Islet precursor cell (in vitro differentiated cells): ENCODE measurements around the gene GSX1.
"Not testable (repeated sequence)": the region's sequence is repeated elsewhere in the genome, so short reads cannot be mapped to it uniquely, and the experiment has no call there.

Experiments
- DNase-seq: peaks from one replicate; pipeline ENCODE4 v3.0.0-alpha.2; 2018

GSX1 gene

DNA sequence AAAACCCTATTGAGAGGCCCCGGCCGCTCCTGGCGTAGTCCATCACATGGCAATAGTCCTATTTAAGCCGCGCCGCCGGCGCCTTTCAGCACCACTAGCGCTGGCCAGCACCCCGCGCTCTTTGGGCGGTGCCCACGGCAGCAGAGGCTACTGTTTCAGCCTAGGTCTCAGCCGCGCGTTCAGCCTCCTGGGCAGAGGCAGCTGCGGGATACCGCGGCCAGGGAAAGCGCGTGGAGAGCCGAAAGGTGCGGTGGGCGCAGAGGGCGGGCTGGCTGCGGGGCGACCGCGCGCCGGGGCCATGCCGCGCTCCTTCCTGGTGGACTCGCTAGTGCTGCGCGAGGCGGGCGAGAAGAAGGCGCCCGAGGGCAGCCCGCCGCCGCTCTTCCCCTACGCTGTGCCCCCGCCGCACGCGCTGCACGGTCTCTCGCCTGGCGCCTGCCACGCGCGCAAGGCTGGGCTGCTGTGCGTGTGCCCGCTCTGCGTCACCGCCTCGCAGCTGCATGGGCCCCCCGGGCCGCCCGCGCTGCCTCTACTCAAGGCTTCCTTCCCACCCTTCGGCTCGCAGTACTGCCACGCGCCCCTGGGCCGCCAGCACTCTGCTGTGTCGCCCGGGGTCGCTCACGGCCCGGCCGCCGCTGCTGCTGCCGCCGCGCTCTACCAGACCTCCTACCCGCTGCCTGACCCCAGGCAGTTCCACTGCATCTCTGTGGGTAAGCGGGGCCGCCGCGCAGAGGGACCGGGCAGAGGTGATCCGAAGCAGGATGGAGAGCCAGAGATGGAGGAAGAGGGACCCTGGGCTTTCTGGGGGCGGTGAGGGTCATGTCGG, at the start of gene GSX1:
GSX1 (plus strand) TSS at position 91 of the 826 bp plus-strand sequence; CDS start at position 299, 208 bp downstream.
- peak; percentile 92 for DNase-seq

DNA sequence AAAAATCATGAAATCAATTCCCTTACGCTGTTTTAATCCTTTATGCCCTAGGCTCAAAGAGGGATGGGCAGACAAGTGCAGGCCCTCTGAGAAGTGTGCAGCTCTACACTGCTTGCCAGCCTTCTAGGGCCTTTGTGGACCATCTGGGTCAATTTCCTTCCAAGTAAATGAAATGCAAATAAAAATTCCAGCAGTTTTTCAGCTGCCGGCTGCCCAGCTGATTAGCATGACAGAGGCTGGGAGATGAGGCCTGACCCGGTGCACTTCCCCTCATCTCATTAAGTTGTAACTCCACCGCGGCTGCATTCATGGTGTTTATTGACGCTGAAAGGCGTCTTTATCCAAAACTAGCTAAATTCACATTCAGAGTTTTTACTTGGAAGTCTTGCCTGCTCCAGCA, 47.5 kb upstream of the GSX1 start:
- DNase-seq = no peak

DNA sequence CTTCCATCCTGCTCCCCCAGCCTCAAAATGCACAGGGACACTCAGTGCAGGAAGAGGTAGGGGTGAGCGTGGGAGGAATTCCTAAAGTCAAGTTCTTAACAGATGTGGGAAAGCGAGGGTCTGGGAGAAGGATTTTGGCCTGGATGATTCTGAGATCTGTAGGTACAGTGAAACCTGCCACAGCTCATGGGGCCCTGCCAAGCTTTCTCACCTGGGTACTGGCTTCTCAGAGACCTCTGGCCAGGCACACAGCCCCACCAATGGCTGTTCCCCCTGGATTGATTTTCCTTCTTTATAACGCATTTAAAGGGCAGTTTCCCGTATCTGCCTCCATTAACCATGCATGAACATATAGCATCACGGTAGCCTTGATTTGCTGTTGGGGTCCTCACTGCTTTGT, 47.0 kb upstream of the GSX1 start:
- no peak for DNase-seq

DNA sequence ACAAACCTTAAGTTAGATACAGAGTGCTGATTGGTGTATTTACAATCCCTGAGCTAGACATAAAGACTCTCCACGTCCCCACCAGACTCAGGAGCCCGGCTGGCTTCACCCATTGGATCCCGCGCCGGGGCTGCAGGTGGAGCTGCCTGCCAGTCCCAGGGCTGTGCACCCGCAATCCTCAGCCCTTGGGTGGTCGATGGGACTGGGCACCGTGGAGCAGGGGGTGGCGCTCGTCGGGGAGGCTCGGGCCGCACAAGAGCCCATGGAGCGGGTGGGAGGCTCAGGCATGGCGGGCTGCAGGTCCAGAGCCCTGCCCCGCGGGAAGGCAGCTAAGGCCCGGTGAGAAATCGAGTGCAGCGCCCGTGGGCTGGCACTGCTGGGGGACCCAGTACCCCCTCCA, 44.1 kb upstream of the GSX1 start:
- not testable (repeated sequence) for DNase-seq

DNA sequence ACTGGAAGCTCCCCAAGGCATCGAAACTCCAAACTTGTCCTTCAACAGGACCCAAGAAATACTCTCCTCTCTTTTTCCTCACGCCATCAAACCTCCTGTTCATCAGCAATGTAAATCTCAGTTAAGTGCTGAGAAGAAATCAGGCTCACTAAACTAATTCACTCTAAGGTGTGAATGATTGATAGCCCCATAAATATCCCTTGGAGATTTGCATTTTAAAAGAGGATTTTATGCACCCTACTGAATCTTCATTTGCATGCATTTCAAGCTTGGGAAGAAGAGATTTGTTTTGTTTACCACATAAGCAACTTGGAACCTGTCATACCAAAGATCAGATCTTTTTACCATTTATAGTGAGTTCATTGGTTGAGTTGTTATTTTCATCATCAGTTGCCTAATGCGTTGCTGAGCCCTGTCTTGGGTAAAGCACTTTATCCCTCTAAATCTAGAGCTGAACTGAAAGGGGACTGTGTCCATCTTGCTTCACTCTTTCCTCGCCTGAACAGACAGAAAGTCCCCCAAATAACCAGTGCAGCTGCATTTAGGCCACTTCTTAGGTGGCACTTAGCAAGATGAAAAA, 40.2 kb upstream of the GSX1 start:
- no peak for DNase-seq

DNA sequence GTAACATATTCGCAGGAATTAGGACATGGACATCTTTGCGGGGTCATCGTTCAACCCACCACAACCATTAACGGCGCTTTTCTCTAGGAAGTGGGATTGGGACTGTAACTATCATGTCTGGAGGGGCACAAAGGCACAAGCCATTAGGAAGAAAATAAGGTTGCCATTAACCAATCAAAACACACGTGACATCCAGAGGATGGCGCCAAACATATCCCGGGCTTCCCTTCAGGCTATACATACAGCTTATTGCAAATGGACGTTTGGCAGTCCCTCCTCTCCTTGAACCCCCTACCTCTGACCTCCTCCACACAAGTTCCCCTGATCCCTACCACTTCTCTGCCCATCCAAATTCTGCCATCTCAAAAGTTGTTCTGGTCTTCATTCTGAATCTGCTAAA, 26.6 kb upstream of the GSX1 start:
- no peak for DNase-seq

DNA sequence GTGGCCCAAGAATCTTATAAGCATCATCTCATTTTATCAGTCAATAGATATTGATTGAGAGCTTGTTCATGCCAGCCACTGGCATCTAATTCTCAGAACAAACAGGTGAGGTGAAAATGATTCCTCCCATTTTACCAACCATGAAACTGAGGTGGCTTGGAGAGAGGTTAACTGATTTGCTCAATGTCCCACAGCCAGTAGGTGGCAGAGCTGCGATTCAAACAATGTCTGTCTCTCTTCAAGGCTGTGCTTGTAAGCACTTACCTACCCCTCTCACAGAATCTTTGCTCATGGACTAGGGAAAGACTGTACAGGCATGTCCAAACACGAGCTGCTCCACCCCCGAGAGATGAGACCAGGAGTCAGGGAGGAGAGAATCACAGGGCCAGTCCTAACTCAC, 21.5 kb upstream of the GSX1 start:
- peak; percentile 77 for DNase-seq

DNA sequence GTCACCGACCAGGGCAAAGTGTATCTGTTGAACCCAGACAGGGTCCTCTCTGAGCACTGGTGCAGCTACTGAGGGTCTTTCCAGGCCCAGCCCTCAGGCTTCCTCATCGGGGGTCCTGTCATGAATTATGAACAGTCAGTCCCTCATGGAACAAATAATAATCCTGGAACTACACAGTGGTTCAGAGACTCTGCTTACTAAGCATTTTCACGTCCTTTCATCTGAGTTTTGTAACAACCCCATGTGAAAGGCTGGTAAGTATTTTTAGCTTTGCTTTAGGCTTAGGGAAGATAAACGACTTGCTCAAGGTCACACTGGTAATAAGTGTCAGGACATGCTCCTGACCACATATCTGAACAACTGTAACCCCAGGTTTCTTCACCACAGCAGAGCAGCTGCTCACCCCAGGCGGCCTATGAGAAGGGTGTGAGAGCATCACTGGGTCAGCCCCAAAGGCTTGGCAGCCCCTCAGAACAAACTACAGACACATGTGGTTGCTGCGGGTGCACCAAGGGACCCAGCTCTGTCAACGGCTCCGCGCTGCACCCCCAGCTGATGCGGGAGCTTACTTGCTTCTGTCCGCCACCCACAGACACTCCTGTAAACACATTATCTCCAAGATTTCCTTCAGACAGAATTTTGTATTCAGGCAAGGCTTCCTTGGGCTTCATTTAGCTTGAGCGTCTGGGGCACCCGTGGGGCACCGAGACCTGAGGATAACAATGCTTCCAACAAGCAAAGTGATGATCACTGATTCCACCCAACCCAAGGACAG, 19.4 kb upstream of the GSX1 start:
- DNase-seq = no peak

DNA sequence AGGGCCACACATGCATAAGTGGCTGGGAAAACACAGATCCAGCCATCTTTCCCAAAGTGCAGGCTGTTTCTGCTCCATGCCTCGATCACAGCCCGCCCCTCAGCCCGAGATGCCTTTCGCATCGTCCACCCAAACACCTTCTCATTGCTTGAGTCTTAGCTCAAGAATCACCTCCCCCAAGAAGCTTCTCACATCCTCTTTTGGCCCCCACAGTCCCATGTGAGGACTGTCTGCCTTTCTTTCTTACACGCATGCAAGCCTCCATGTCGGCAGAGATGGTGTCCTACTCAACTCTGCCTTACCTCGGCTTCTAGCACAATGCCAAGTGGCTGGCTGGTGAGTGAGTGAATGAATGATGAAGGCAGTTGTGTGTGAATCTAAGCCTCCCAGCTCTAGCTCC, 18.1 kb upstream of the GSX1 start:
- no peak for DNase-seq

DNA sequence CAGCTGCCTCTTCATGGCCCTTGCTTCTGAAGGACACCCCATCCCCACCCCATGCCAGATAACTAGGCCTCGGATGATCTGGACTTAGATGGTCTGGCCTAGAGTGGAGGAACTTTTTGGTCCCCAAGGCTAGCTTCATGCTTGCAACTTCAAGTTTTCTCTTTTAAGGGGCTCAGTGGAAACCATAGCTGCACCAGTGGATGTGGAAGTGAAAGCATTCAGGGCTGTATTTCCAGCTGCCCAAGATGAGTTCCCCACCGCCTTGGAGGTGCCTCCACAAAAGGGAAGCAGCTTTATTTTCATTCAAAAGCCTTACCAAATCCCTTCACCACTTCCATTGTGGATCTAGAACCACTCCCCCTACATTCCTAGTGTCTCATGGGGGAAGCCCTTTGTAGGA, 17.6 kb upstream of the GSX1 start:
- no peak for DNase-seq

DNA sequence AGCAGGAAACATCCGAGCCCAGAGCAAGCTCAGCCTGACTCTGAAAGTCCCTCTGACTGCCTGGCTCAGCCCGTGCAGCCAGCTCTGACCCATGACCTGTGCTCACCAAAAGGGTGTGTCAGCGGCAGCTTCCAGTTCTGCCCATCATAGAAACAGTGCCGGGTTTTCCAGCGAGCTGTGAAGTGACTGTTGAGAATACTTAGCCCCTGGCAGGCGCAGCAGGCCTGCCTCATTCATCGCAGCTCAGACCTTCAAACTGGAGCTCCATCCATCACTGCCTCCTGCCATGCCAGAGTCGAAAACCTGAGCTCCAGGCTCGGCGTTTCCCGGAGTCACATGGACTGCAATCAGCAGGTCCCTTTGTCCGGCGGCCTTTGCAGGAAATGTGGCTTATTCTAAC, 16.3 kb upstream of the GSX1 start:
- no peak for DNase-seq

DNA sequence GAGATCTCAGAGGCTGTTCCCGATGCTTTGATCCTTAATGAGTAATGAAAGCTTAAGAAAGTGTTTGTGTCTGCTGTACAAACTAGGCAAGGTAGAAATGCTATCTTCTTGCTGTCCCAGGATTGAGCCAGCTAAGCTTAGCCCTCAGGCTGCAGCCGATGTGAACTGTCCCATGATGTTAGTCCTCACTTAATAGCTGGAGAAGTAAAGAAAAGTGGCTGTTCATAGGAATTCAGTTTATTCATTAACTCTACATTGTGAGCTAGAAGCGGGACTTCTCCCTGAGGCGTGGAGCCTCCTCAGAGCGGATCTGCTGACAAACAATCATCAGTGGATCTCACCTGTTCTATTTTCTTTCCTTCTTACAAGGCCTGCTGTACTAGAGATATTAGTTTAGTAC, 10.1 kb upstream of the GSX1 start:
- DNase-seq = no peak

DNA sequence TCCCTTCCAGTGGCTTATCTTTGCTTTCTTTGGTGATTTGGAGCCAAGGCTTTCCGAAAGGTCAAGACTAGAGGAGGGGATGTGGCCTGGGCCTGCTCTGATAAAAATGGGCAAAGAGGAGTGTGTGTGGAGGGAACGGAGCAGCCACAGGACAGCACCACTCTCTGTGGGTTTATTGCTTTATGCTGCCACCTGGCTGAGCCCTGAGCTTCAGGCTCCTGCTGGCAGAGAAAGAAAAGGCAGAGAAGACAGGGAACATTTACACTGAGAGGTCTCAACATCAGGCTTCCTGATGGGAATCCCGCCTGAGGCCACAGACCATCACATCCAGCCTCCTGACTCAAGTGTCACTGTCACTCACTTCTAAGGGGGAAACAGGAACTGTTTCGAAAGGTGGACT, 9.2 kb upstream of the GSX1 start:
- DNase-seq = peak; percentile 67

DNA sequence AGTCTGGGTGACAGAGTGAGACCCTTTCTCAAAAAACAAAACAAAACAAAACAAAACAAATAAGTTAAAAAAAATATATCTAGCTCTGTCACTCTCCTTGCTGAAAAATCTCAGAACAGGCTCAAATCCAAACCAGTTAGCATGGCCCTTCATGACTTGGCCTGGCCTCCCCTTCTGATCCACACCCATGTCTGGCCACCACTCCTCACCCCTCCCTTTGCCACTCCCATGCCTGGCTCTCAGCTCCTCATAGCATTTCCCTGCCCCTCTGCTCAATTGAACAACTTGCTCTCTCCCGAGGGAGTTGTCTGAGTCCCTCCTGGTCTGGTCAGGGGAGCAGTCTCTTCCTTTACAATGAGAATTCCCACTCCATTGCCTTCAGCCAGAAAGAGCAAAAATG, 4.0 kb upstream of the GSX1 start:
- DNase-seq = no peak

DNA sequence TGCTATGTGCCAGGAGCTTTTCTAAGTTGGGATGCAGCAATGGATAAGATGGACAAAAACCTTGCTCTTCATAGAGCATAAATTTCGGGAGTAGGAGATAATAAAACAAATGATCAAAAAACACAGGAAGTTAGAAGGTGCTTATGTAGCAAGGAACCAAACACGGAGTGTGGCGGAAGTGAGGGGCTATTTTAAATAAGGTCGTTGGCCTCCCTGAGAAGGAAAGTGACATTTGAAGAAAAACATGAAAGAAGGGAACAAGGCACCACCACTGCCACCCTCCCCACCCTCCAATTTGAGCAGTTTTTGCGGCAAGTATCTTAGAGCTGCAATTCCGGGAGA, 3.2 kb upstream of the GSX1 start:
- DNase-seq = no peak

DNA sequence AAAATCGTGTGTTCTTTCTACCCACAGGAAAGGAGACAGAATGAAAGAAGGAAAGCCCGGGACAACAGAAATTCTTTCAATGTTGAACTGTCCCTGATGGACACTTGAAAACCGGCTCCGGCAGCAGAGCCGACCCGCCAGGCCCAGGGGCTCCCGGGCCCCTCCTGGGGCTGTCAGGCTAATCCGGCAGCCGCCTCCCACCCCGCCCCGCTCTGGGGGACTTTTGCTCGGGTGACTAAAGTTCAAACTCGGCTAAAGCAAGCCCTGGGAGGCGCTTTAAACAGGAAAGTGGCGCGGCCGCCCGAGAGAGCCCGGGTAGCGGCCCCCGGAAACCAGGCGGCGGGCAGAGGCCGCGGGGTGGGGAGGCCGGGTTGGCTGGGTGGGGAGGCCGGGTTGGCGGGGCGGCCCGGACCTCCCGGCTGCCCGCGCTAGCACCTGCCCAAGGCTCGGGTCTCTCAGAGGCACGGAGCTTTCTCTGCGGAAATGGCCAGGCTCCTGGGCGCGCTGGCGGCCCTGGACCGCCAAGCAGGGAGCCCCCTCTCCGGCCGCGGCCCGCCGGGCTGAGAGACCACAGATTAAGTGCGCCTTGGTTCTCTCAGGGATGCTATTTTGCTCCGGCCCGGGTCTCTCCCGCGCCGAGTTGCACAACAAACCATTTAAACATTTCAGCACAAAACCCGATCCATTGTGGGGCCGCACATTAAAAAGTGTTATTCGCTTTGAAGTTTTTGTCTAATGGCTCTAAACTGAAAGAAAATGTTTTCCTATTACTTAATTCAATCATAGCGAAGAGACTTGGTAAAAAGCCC, 2.6 kb upstream of the GSX1 start:
- DNase-seq = no peak

DNA sequence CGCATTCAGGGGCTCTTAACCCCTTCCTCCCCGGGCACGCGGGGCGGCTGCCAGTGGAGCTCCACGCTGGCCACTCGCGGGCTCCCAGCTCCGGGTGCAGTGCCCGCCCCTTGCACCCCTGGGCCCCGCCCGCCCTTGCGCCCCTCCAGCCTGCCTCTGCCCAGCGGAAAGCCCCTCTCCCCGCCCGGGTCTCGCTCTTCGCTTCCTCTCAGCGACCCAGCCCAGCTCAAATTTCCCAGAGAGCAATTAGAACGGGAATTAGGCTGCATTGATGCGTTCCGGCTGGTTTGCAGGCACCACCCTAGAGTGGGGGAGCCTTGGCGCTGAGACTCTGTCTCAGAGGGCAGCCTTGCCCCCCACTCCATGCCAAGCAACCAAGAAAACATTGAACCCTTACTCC, 1.8 kb upstream of the GSX1 start:
- DNase-seq = no peak

DNA sequence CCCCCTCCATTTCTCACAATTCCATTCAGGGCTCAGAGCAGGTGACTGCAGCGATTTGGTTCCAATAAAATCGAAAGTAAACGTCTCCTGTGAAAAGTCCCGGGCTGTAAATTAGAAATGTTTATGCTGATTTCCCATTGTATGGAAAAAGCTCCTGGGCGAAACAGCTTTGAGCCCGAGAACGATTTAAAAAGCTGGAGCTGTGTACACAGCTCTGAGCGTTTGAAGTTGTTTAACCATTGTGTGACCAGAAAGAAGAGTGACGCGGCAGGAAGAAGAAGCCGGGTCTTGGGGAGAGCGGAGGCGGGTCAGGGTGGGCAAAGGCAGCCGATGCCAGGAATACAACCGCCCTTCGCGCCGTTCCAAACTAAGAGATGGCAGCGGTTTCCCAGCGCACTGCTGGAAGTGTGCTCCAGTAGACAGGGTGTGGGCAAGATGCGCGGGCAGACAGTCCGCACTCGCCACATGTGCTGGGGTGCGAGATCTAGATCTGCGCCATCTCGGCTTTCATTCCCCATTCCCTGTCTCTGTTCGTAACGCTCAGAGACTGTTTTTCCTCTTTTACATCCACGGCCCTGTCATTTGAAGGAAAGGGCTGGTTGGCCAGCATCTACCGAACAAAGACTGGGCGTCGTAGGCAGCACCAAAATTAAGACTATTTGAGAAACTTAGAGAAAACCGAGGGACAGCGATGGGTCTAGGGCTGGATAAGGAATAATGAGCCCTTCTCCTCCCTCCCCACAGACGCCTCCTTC, 960 bp upstream of the GSX1 start:
- no peak for DNase-seq

DNA sequence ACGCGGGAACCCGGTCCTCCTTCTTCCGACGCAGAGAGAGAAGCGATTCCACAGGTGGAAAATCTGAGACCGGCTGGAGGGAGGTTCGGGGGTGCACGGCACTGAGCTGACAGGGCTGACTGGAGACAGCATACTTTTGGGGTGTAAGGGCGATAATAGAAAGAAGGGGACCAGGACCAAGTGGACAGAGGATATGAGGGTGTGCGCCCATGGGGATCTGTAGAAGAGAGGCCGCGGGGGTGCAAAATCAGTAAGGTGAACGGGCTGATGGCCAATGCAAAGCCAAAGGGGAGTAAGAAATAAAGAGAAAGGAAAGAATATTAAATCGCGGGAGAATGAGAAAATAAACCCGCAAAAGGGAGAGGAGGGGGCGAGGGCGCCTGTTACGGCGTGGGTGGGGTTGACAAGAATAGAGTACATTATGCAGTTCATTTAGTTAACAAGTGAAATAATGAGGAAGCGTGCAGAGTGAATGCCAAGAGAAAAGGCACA, 336 bp upstream of the GSX1 start:
- DNase-seq = no peak

DNA sequence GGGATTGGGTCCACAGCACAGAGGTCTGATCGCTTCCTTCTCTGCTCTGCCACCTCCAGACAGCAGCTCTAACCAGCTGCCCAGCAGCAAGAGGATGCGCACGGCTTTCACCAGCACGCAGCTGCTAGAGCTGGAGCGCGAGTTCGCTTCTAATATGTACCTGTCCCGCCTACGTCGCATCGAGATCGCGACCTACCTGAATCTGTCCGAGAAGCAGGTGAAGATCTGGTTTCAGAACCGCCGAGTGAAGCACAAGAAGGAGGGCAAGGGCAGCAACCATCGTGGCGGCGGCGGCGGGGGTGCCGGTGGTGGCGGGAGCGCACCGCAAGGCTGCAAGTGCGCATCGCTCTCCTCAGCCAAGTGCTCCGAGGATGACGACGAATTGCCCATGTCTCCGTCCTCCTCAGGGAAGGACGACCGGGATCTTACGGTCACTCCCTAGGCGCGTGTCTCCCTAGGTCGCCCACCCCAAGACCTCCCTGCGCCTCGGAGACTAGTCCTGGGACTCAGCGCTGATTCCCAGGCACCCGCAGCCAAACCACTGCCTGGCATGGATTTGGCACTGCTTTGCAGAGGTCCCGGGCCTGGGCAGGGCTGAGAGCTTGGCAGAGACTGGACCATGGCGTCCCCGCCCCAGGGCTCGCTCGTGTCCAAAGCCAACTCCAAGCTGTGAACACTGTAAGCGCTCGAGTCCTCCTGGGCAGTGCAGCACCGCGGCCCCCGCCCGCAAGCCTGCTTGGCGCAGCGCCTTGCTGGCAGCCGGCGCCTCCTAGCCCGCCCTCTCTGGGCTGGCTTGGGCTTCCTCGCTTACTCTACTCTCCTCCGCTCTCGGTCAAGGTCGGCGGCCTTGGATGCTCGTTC, 1.5 kb downstream of the GSX1 start:
- DNase-seq = no peak

DNA sequence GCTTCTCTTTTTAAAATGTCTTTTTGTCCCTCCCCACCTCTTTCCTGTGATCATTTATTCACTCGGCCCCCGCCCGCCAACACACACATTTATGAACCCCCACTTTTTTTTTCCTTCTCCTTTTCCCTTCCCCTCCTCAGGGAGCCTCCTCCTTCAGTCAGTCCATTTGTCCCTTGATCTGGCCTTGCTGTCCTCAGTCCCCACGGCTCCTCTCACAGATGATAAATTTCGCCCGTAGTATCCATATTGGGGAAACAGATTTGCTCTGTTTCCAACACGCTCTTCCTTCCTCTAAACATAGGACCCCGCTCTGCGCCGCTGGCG, 2.0 kb downstream of the GSX1 start:
- no peak for DNase-seq
